ENCODE results near the gene PRR18.
A peak's percentile ranks its signal among the peaks of the same experiment; 100 is the strongest.

PRR18 gene

GRCh38 chr6:166333172-166333995, 25.2 kb upstream of the PRR18 start:
- DNase-seq (ENCODE audit: low spot score), result no peak

GRCh38 chr6:166331503-166332415, 23.6 kb upstream of the PRR18 start:
- DNase-seq (ENCODE audit: low spot score), result no peak

- DNase-seq (ENCODE audit: low spot score), result no peak
Measured at GRCh38 chr6:166330612-166331011, 22.4 kb upstream of the PRR18 start.

GRCh38 chr6:166325383-166326042, 17.3 kb upstream of the PRR18 start:
- no peak for DNase-seq (ENCODE audit: low spot score)

GRCh38 chr6:166323395-166323794, 15.2 kb upstream of the PRR18 start:
- DNase-seq (ENCODE audit: low spot score), result no peak

GRCh38 chr6:166318649-166319600, 10.7 kb upstream of the PRR18 start:
- DNase-seq (ENCODE audit: low spot score), result no peak

- no peak for DNase-seq (ENCODE audit: low spot score)
Measured at GRCh38 chr6:166318227-166318626, 10.0 kb upstream of the PRR18 start.

- no peak for DNase-seq (ENCODE audit: low spot score)
Measured at GRCh38 chr6:166317261-166318212, 9.3 kb upstream of the PRR18 start.

- no peak for DNase-seq (ENCODE audit: low spot score)
Measured at GRCh38 chr6:166315436-166315835, 7.2 kb upstream of the PRR18 start.

- DNase-seq (ENCODE audit: low spot score), result no peak
Measured at GRCh38 chr6:166314454-166314853, 6.3 kb upstream of the PRR18 start.

- DNase-seq (ENCODE audit: low spot score), result peak; percentile 40
Measured at GRCh38 chr6:166313255-166314070, 5.3 kb upstream of the PRR18 start.

- no peak for DNase-seq (ENCODE audit: low spot score)
Measured at GRCh38 chr6:166312832-166313231, 4.6 kb upstream of the PRR18 start.

- DNase-seq (ENCODE audit: low spot score), result no peak
Measured at GRCh38 chr6:166310634-166311033, 2.4 kb upstream of the PRR18 start.

- no peak for DNase-seq (ENCODE audit: low spot score)
Measured at GRCh38 chr6:166309977-166310376, 1.8 kb upstream of the PRR18 start.

- DNase-seq (ENCODE audit: low spot score), result no peak
Measured at GRCh38 chr6:166308769-166309589, 787 bp upstream of the PRR18 start.

- no peak for DNase-seq (ENCODE audit: low spot score)
Measured at GRCh38 chr6:166307082-166308032, 835 bp downstream of the PRR18 start.

GRCh38 chr6:166306378-166307081, 1.7 kb downstream of the PRR18 start:
- no peak for DNase-seq (ENCODE audit: low spot score)

All from GM03348 (cell line).